SK-N-DZ (cell line): ENCODE results near the gene KIAA0408.
"Not testable (repeated sequence)": the region's sequence is repeated elsewhere in the genome, so short reads cannot be mapped to it uniquely, and the experiment has no call there.

Source experiments
- DNase-seq: peaks from one replicate; pipeline ENCODE4 v3.0.0-alpha.2; 2015; ENCODE audit warnings: low spot score
- small RNA-seq, 2 experiments: library from RNA; depleted of rRNA; stranded (forward); fragments of <200 nt; gene quantifications; one replicate each; pipeline ENCODE3, GENCODE V24; 2014

The KIAA0408 gene

GRCh38 chr6:127415096-127415495, 44.1 kb downstream of the KIAA0408 start:
- no peak for DNase-seq

GRCh38 chr6:127413123-127413522, 46.1 kb downstream of the KIAA0408 start:
- not testable (repeated sequence) for DNase-seq

GRCh38 chr6:127412016-127412415, 47.2 kb downstream of the KIAA0408 start:
- DNase-seq = not testable (repeated sequence)

Small RNA genes lying within 50 kb of the gene (small RNA-seq; reads per million reads assigned to genes)
- gene KIAA0408 = 0.03 to 0.04 reads per million in 2 experiments
